NAMALWA (cell line): ENCODE results near the gene NEDD1.

Source experiments
- DNase-seq: peaks from one replicate; pipeline ENCODE4 v3.0.0-alpha.2; 2015; ENCODE audit warnings: low spot score

NEDD1 gene

DNA sequence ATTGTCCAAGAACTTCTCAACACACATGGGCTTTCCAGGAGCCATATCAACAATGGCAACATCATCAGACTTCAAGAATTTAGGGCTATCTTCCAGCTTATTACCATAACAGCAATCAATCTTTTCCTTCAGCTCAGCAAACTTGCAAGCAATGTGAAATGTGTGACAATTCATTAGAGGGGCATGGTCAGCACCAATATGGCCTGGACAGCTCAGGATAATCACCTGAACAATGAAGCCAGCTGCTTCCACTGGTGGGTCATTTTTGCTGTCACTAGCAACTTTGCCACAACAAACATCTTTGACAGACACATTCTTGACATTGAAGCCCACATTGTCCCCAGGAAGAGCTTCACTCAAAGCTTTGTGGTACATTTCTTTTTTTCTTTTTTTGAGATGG is 5.9 kb upstream of the NEDD1 start:
- no peak for DNase-seq

DNA sequence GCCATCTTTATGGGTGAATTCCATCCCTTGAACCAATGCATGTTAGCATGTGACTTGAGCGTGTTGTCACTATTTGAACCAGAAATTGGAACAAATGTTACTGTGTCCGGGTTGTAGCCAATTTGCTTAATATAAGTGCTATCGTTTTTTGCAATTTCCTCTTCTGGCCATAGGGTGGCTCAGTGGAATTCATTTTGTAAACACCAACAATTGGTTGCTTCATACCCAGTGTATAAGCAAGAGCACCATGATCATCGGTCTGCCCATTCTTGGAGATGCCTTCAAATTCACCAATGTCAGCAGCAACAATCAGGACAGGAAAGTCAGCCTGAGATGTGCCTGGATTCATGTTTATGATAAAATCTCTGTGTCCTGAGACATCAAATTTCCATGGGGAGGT is 5.0 kb upstream of the NEDD1 start:
- peak; percentile 55 for DNase-seq

DNA sequence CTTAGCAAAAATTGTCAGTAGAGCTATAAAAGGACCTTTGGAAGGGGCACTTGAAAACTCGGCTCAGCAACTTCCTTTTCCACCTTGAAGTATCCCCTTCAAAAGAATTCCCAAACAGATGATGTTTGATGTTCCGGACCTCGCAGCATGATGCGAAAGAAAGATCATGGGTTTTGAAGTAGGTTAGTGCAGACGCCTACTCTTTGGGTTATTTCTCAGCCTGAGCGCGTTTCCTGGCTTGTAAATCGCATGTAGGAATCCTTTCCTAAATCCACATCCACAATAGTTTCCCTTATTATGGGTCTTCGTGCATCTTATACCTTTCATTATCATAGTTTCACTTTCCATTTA is 584 bp upstream of the NEDD1 start:
- no peak for DNase-seq

DNA sequence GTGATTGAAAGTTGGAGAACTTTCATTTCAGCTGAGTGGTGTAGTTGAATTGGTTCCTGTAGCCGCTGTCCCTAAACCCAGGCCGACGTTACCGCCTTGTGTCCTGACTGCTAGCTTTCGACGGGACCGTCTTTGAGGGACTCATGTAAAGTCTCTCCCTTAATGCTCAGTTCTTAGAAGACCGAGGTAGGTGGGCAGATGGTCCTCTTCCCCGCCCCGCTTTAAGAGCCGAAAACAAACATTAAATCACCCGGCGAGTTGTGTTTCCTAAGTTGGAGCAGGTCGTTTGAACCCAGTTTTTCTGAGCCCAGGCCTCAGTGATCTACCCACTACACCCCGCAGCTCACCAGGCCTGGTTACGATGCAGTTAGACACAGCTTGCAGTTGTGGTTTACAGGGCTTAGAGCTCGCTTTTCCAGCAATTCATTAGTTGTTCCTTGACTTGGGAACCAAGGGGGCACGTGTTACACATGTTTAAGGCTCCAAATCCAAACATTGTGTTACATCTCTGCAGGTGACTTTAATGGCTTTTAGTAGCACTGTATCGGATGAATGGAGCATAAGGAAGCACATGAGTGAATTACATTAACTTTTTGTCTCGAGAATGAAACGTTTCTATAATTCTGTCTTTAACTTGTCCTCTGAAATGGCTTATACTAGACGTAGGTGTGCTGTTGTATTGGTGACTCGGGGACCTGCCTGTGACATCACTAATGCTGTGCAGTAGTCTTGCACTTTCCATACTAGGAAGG is 790 bp downstream of the NEDD1 start:
- peak; percentile 59 for DNase-seq

DNA sequence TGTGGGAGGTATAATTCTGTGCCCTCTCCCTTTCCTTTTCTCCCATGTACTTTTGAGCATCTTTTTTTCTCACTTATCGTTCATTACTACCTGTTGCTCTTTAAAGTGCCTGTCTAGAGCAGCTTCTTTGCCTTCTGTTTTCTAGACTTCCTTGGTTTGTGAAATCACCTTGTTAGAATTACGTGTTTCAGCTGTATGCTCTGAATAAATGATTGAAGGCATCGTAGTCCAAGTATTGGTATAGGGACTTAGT is 1.3 kb downstream of the NEDD1 start:
- no peak for DNase-seq

DNA sequence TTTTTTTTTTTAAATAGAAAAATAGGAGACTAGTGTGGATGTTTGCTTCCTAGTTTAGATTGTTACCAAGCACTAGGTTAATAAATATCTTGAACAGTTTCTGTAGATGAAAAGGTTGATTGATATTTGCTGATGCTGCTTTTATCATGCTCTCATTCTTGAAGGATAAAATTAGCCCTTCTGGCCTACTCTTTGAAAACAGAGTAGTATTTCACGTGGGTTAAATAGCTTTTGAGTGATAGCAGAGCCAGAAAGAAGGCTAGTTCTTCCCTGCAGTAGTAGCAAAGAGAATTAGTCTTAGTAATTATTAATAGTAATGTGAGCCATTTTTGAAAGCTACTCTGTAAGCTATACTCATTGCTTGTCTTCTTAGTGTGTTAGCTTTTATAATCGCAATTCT is 5.2 kb downstream of the NEDD1 start:
- no peak for DNase-seq

DNA sequence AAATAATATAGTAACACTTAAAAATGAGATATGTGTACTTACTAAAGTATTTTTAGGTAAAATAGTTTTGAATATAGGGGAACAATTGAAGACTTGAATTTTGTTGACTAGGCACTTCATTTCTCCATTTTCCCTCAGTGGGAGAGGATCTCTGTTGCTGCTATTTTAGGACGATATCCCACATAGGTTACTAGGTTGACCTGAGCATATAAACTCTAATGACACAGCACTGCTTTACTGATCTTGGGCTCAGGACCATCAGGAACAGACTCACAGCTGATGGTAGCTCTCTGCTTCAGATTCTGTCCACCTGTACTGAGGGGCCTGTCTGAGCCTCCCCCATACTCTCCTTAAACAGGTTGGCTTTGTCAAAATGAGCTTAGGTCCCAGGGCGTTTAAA is 5.9 kb downstream of the NEDD1 start:
- no peak for DNase-seq

DNA sequence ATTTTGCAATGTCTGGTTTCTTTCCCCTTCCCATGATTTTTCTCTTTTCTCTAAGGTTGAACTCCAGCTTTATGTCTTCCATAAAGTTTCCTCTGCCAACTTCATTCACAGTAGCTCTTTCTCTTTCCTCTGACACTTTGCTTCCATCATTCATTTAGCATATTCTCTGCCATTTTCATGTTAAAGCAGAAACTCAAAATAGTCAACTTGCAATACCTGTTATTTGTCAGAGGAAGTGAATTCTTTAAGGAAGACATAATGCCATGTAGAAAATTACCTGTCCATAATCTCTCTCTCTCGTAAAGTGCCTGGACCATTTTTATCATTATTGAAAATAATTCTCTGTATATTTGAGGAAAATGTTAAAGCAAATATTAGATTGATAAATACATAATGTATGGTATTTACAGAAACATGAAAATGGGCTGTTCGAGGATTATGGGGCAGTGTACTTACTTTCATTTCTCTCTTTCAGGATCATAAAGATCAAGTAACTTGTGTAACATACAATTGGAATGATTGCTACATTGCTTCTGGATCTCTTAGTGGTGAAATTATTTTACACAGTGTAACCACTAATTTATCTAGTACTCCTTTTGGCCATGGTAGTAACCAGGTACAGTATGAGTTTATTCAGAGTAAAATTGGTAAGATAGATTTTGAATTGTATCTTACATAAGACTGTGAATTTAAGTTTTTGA is 12.6 kb downstream of the NEDD1 start:
- DNase-seq = no peak

DNA sequence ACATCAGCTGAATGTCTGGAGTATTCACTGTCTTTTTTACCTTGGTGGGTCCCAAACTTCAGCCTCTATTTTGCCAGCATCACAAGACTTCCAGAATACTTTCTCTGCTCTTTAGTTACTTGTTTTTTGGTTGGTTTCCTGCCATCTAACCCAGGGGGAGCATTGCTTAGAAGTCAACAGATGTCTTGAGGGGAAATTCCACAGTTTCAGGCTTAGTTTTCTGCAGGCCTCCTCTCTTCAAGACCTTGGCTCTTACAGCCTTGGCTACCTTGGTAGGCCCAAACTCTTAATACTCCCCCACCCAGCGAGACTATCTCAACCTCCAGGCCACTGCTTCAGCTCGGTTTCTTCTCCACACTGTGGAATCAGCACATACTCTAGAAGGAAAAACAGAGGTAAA is 41.7 kb downstream of the NEDD1 start:
- DNase-seq = no peak

DNA sequence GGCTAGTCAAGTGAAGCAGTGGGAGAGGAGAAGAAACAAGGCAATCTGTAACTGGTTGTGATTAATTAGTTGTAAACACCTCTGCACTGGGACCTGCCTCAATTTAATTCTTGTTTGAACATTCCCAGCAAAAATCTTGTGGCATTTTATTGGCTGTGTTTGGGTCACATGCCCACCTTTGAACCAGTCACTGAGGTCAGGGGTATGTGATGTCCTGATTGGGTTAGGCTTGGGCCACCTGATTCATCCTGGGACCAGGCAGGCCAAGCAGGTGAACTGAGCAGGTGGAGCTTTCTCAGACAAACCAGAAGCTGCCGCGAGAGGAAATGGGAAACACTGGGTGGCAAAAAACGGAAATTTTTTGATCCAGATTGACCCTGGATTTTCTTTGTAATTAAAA is 72.5 kb downstream of the NEDD1 start:
- no peak for DNase-seq

DNA sequence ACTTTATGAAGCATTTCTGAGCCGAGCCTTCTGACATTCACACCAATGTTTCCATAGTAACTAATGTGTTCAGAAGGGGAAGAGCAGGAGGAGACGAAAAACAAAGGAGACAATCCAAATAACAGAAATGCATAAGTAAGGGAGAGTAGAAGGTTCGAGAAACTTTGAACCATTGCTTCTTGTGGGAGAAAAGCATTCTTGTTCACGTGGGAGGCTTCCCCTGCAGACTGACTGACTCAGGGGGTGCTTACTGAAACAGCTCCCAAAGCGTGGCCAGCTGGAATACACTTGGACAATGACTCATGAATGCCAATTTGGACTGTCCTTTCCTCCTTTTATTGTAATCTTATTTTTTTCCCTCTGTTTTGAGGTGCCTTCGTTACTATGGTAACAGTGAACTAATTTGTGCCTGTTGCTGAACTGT is 73.9 kb downstream of the NEDD1 start:
- DNase-seq = no peak

DNA sequence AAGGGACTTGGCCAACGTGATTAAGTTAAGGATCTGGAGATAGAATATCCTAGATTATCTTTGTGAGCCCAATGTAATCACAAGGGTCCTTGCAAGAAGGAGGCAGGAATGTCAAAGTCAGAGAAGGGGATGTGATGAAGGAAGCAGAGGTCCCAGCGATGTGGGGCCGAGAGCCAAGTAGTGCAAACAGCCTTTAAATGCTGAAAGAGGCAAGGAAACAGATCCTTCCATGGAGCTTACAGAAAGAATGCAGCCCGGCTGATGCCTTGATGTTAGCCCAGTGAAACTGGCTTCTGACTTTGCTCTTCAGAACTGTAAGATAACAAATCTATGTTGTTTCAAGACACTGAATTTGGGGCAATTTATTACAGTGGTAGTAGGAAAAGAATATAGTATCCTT is 74.9 kb downstream of the NEDD1 start:
- no peak for DNase-seq

DNA sequence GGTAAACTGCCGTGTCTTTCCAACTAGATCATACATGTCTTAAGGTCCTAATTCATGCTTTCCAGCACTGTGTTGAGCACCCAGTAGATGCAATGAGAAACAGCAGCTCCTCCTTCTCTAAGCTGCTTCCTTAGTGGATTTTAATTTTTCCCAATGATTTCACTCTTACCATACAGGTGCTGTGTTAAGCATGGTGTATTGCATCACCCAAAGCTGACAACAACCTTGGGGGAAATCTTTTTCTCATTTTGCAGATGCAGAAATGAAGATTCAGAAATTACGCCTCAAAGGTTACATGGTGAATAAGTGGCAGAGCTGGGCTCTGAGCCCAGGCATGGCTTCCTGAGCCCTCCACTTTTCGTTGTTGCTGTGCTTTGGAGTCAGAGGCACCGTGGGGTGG is 75.6 kb downstream of the NEDD1 start:
- DNase-seq = no peak

DNA sequence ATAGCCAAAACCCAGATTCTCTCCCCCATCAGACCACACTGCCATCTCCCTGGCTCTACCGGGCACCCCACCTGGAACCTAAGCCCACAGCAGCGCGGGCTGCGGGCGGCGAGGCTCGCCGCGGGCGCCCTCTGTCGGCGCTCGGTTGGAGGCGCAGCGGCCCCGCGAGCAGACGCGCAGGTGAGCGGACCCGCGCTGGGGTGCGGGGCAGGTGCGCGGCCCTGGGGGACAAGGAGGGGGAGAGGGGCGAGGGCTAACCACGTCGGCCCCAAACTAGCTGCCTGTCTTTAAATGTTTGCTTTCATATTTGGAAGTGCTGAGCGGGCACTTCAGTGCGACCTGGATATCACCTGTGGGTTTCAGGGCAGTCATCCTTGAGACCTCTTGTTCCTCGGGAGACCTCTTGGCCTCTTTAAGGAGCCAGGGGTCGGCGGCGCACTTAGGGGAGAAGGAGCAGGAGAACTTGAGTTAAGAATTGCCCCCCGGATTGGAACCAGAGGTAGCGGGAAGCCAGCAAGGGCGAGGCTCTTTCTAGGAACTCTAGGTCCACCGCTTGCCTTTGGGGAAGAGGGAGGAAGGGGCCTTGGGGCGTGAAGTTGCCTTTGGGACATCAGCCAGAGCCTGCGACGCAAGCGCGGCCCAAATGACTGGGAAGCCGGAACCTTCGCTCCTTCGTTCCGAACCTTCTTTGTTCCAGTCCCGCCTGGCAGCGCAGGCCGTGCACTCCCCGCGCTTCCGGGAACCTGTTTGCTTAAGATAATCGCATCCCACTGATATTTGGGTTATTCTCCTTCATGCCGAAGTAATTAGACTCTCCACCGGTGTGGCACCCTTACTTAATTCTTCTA is 78.7 kb downstream of the NEDD1 start:
- peak; percentile 41 for DNase-seq

DNA sequence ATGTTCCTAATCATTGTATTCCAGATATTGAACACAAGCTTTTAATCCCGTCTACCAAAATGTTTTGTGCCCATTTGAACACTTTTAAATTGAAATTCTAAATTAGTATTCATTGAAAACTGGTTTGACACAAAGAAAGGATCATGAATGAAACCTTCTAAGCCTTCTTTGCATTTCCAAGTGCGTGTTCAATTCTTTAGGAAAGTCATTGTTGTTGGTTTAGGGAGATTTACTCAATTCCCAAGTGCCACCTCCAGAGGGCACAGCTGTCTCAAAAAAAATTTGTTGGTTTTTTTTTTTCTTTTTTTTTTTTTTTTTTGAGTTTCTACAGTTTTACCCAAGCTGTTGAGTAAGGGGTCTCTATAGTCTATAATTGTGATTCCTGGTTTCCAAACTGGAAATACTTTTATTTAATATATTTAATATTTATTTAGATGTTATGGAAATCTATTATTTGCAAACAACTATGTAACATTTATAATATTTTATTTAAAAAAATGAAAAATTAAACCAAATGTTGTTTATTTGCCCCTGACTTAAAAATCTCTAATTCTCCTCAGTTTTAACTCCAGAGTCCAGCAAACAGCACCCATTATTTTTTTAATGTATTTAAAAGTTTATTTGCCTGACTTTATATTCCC is 79.9 kb downstream of the NEDD1 start:
- peak; percentile 50 for DNase-seq

DNA sequence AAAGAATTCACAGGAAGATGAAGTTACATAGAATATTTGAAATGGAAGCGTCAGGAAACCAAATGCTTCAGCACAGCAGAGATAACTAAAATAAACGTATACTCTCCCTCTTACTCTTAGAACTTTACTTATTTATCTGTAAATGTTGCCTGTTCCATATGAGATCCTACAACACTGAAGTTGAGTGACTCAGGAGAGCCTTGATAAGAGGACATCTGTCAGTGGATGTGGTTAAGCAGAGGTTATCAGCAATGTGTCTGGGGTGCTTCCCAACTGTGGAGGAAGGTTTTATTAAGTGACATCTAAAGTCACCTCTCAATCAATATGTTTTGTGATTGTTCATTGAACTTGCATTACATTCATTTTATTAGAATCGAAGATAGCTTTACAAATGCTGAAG is 81.9 kb downstream of the NEDD1 start:
- no peak for DNase-seq

DNA sequence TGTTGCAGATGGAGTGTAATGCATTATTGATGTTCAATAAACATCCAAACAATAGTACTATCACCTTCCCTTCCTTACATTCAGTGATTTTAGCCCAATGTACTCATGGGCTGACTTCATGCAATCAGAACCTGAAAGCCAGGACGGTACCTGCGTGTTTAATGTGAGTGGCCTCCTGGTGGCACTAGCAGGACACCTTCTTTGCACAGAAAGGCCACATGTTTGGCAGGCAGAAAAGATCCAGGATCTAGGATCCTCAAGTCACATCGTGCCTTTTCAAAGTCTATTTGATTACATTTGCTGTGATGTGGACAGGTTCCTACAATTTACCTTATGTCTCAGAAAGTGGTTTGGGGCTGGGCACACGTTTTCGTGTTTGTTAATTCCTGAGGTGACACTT is 82.9 kb downstream of the NEDD1 start:
- DNase-seq = peak; percentile 19

DNA sequence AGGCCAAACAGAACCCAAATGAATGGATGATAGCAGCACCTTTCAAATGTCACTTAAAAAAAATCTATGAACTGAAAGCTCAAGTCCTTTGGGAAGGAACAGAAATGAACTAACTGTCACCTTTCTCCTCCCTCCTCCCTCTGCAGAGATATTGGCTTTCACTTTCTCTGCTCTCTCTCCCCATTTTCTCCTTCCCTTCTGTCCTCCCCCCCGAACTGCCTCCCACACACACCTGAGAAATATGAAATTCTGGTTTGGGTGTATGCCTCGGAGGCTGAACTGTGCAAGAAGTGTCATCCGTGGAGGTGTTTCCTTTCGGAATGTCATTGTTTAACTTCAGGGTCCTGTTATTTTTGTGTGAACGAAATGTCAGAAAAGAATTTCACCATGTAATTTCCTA is 87.8 kb downstream of the NEDD1 start:
- DNase-seq = no peak

DNA sequence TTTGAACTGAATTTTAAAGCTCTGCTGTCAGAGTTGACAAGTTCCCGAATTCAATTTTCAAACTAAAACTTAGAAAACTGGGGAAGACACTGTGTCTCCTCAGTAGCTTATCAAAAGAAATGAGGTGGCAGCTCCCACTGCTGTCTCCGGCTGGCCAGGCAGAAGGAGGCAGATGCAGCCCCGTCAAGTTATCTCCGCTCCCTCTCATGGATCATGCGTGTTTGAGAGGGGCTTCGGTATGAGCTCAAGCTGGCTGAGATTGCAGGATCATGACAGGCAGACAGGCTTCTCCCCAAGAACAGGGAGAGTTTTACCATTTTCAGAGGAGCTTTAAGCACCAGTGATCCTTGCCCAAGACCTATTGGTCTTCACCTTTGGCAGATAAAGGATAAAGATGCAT is 88.8 kb downstream of the NEDD1 start:
- no peak for DNase-seq

DNA sequence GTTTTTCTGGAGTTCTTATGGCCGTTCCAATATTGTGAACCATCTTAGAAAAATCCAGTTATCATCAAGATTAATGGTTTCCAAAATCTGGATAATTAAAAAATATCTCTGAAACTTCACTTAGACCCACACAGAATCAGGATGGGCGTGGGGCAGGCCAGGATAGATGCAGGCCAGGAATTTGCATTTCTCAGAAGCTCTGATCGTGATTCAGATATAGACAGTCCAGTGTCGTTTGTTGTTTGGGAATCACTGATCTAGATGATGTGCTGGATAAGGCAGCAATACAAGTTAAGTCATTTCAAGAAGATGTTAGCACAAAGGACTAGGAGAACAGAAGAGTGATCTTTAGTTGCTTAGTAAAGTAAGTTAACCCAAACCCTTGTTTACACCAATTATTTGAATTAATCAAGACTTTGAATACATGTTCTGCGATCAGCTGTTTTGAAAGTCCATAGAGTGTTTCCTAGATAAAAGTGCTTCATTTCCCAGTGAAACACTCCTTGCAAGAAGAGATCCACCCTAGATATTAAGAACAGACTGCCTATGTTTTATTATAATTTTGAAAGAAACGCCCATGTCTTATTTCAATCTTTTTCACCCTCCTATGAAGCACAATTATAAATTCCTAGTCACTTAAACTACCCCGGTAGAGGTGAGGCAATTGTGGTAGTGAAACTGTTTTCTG is 90.9 kb downstream of the NEDD1 start:
- DNase-seq = no peak

DNA sequence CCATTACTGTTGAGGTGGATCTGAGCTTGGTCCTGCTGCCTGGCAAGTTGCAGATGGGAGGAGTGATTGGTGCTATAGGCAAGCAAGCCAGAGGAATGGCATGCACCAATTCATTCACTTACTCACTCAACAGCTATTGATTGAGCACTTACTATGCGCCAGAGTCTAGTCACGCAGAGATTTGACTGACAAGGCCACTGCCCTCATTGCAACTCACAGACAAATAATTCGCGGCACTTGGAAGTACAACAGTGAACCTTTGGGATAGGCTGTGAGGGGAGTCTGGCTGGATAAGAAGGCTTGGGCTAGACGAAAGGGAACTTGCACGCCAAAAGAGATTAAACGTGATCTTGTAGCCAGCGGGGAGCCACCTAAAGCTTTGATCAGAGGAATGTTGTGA is 96.2 kb downstream of the NEDD1 start:
- DNase-seq = no peak
